ENCODE measurements around the gene ZBED3.
"Not testable (repeated sequence)": the region's sequence is repeated elsewhere in the genome, so short reads cannot be mapped to it uniquely, and the experiment has no call there.

ZBED3 gene

GRCh38 chr5:77086689-77087483 lies at the start of gene ZBED3:
Gene ZBED3, minus strand, starts transcription at chr5:77087285. Its CDS starts 9,407 bp downstream, at chr5:77077878.
- peak; percentile 82 for DNase-seq (ENCODE audit: low spot score)

GRCh38 chr5:77133061-77133758 lies 46.1 kb upstream of the ZBED3 start:
- DNase-seq (ENCODE audit: low spot score): peak; percentile 95

- DNase-seq (ENCODE audit: low spot score): no peak
These were observed 44.3 kb upstream of the ZBED3 start for GRCh38 chr5:77131361-77131760.

GRCh38 chr5:77129391-77129990 lies 42.4 kb upstream of the ZBED3 start:
- DNase-seq (ENCODE audit: low spot score): peak; percentile 53

- DNase-seq (ENCODE audit: low spot score): no peak
These were observed 41.5 kb upstream of the ZBED3 start for GRCh38 chr5:77128411-77129061.

GRCh38 chr5:77123057-77123456 lies 36.0 kb upstream of the ZBED3 start:
- no peak for DNase-seq (ENCODE audit: low spot score)

GRCh38 chr5:77120706-77121105 lies 33.6 kb upstream of the ZBED3 start:
- no peak for DNase-seq (ENCODE audit: low spot score)

- no peak for DNase-seq (ENCODE audit: low spot score)
These were observed 33.0 kb upstream of the ZBED3 start for GRCh38 chr5:77120086-77120485.

GRCh38 chr5:77117161-77117560 lies 30.1 kb upstream of the ZBED3 start:
- no peak for DNase-seq (ENCODE audit: low spot score)

- DNase-seq (ENCODE audit: low spot score): not testable (repeated sequence)
These were observed 19.9 kb upstream of the ZBED3 start for GRCh38 chr5:77107035-77107434.

GRCh38 chr5:77104813-77105212 lies 17.7 kb upstream of the ZBED3 start:
- DNase-seq (ENCODE audit: low spot score): no peak

- DNase-seq (ENCODE audit: low spot score): no peak
These were observed 16.4 kb upstream of the ZBED3 start for GRCh38 chr5:77103457-77103856.

- no peak for DNase-seq (ENCODE audit: low spot score)
These were observed 15.5 kb upstream of the ZBED3 start for GRCh38 chr5:77102549-77102948.

GRCh38 chr5:77101298-77101697 lies 14.2 kb upstream of the ZBED3 start:
- DNase-seq (ENCODE audit: low spot score): peak; percentile 74

- DNase-seq (ENCODE audit: low spot score): peak; percentile 62
These were observed 8.1 kb upstream of the ZBED3 start for GRCh38 chr5:77095189-77095588.

- DNase-seq (ENCODE audit: low spot score): peak; percentile 60
These were observed 588 bp upstream of the ZBED3 start for GRCh38 chr5:77087484-77088261.

- no peak for DNase-seq (ENCODE audit: low spot score)
These were observed 757 bp downstream of the ZBED3 start for GRCh38 chr5:77086368-77086688.

- DNase-seq (ENCODE audit: low spot score): no peak
These were observed 4.0 kb downstream of the ZBED3 start for GRCh38 chr5:77083088-77083487.

GRCh38 chr5:77082280-77082679 lies 4.8 kb downstream of the ZBED3 start:
- DNase-seq (ENCODE audit: low spot score): no peak

- no peak for DNase-seq (ENCODE audit: low spot score)
These were observed 6.2 kb downstream of the ZBED3 start for GRCh38 chr5:77080905-77081304.

- not testable (repeated sequence) for DNase-seq (ENCODE audit: low spot score)
These were observed 6.6 kb downstream of the ZBED3 start for GRCh38 chr5:77080479-77080878.

- DNase-seq (ENCODE audit: low spot score): no peak
These were observed 9.3 kb downstream of the ZBED3 start for GRCh38 chr5:77077829-77078176.

Measured in Ammon's horn (tissue), 1 donor.